HG02623 (cell line): ENCODE results near the gene SORCS2.

Source experiments
- ATAC-seq: cut with Tn5 transposase; IDR thresholded peaks from one replicate; pipeline ENCODE4 v1.9.1; 2021; ENCODE audit warnings: moderate library complexity; ENCODE audit not compliant: unreplicated experiment

Gene SORCS2

DNA sequence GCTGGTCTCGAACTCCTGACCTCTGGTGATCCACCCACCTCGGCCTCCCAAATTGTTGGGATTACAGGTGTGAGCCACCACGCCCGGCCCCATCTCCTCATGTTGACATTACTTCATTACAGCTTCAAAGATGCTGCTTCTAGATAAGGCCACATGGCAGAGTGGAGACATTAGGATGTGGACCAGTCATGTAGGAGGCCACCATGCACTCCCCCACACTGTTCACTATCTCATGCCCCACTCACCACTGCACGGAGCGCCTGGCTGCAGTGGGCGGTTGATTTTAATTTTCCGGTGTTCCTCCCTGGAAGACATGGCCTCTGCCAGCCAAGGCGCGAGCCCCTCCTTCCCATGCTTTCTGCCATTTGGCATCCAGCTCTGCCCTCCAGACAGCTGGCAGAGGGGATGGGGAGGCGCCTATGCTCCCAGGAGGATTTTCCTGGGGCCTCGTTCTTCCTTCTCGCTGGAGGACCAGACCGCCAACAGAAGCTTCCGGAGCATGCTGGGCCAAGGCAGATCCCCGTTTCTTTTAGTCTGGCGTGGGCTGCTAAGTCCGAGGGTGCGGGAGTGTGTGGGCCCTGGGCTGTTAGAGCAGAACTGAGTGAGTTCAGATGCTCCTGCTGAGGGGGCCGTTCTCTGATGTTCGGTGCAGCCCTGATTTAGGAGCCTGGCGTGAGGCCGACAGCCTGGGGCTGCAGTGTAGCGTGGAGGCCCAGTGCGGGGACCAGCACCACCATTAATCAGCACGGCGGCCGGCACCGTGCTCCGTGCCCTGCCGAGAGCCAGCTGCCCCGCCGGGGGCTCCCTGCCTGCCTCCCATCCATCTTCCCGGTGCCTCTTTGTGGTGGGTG is 93.1 kb downstream of the SORCS2 start:
- ATAC-seq, result no peak

DNA sequence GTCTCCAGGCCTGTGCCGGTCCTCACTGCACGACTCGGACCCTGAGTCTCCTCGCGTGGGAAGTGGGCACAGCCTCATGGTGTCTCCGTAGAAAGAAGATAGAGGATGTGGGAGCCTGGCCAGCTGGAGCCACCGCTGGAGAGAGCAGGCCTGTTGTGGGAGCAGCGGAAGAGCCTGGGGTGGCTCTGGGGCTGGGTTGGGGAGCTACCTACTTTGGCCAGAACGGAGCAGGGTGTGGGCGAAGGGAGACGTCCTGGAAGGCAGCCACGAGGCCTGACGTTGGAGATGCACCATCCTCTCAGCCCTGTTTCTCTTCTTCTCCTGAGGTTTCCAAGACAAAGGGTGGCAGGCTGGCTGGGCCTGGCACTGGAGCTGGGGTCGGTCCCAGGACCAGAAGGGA is 93.8 kb downstream of the SORCS2 start:
- no peak for ATAC-seq

DNA sequence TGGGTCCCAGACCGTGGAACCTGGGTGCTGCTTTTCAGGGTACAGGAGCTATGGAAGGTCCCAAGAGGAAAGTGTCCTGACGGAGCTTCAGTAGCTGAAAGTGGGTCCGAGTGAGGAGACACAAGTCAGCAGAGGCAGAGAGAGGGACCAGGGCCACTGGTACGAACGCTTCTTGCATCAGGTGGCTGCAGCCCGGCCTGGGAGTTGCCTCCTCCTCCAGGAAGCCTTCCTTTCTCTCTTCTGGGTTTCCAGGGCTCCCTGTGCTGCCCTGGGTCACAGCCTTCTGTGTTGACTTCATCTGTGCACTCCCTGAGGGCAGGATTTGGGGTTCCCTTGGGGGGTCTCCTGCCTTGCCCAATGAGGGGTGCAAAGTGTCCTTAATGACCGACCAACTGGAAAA is 94.5 kb downstream of the SORCS2 start:
- ATAC-seq, result no peak

DNA sequence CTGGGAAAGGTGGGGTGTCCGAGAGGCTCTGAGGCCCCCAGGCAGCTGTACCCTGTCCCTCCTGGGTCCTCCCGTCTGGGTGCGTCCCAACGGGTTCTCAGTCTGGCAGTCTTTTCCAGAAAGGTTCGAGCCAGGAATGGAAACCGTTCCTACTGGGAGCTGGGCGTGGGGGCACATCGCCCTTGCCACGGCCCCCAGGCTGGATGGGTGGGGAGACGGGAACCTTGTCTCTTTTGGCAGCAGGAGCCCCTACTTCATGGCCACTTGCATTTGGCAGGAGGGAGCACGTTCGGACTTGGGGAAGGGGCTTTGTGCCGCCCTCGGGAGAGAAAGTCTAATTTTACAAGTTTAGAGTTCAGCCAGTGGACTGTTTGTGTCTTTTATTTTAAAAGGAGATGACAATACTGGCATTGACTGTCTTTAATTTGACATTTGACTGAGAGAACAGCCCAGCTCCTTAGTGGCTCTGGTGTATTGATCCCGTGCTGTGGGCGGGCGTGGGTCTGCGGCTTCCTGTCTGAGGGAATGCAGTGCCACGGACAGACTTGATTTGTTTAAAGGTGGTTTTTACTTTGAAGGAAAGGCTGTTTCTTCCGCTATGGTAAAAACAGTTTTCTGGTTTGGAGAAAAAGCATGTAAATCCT is 95.1 kb downstream of the SORCS2 start:
- no peak for ATAC-seq

DNA sequence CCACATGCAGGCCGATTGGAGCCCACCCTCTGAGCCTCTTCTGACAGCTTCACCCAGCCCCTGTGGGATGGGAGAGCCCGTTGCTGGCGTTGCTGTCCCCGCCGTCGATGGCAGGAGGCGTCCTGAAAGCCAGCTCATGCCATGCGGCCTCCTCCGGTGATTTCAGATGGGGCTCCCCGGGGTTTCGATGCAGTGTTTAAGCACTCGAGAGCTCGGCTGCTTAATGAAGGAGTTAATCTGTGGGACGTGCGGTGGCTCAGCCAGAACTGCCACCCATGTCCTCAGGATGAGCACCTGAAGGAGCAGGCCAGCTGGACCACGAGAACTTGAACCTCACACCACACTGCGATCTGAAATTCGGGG is 95.6 kb downstream of the SORCS2 start:
- no peak for ATAC-seq

DNA sequence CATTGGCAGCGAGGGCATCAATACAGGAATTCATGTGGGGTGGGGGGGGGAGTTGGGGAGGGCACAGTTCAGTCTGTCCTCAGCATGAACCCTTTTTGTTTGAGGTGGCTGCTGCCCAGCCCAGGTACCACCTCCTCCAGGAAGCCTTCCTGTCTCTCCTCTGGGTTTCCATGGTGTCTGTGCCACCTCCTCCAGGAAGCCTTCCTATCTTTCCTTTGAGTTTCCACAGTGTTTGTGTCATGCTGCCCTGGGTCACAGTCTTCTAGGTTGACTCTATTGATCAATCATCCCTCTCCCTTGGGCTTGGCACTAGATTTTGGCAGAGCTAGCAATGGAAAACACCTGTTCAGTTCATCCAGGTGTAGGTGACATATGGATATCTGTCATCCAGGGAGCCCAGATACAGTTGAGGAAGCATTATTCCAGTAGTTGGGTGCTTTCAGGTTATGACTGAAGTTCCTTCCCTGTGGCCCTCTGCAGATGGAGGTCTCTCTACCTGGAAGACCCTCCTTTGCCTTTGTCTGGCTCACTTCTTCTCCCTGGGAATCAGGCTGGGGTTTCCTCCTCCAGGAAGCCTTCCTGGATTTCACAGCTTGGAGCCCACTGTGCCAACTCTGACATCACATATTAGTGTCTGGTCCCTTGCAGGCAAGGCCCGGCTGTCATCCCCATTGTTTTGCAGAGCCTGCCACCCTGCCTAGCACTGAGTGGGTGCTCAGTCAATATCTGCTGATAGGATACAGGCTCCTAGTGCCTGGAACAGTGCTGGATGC is 96.6 kb downstream of the SORCS2 start:
- no peak for ATAC-seq

DNA sequence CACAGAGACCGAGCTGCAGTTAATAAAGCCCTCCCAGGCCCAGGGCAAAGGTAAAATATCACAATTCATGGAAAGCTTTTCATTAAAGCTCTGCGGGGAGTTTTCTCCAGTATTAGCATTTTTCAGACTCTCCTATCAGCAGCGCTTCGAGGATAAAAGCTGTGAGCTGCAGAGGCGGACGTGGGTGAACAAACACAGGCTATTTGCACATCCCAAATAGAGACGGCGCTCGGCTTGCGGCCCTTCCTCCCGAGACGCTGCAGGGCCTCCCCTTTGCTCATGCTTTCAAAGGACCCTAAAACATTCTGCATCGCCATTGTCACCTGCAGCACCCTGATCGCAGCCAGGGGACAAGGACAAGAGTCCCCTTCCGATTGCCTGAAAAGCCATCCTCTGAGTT is 97.3 kb downstream of the SORCS2 start:
- ATAC-seq, result no peak

DNA sequence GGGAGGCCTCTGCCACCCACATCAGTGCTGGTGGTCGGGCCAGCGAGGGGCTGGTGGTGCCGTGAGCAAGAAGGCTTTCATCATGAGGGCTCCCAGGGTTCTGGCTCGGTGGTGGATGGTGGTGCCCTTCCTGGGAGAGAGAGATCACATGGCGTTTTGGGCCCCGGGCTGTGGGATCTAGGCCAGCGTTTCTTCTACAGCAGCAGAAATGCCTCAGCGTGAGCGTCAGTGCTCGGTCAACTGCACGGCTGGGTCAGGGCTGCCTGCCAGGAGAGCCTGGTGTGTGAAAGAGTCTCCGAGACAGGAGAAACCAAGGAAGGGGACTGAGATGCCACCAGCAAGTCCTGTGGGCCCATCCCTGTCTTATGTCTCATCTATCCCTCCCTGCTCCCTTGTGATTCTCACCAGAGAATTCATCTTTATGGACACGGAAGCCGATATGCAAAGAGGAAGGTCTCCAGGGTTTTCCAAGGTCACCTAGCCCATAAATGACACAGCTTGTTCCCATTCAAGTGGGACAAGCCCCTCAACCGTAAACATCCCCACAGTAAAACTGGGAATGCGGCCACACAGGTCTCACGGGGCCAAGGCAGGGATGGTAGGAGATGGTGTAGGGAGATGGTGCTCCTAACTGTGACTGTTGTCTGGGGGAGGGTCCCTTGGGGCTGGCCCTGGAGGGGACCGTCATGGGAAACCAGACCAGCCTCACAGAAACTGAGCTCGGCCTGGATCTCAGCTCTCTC is 99.2 kb downstream of the SORCS2 start:
- ATAC-seq, result no peak

DNA sequence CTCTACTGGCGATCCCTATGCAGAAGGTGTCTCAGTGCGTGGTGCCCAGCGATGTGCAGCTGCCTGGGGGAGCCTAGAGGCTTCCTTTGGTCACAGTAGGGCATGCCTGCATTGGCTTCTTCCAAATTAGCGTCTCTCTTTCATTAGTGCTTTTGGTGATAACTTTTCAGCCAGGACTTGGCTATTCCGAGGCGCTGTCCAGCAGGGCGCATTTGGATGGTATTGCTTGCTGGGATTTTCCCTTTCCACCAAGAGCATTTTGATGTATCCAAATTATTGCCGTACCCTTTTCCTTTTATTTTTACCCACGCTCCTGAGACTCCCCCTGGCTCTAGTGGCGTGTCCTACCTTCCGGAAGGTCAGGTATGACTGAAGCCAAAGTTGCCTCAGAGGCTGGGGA is 101.4 kb downstream of the SORCS2 start:
- ATAC-seq, result no peak

DNA sequence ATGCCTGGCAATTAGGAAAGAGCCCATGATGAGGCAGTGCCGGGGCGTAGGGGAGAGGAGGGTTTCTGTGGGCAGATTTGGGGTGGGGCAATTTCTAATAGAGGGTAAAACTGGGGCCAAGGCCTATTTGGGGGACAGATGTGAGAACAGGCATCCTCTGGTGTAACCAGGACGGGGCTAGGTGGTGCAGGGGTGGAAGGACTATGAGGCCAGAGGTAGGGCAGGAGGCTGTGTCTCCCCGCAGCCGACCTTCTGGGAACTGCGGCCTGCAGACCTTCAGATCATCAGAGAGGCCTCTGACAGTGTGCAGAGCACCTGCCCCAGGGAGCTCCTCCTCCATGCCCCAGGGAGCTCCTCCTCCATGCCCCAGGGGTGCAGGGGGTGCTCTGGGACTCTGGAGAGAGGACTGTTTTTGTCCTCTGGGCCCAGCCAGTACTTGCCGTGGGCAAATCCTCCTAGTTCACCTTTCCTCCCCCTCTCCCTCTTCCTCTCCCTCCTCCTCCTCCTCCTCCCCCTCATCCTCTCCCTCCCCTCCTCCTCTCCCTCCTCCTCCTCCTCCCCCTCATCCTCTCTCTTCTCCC is 101.9 kb downstream of the SORCS2 start:
- no peak for ATAC-seq

DNA sequence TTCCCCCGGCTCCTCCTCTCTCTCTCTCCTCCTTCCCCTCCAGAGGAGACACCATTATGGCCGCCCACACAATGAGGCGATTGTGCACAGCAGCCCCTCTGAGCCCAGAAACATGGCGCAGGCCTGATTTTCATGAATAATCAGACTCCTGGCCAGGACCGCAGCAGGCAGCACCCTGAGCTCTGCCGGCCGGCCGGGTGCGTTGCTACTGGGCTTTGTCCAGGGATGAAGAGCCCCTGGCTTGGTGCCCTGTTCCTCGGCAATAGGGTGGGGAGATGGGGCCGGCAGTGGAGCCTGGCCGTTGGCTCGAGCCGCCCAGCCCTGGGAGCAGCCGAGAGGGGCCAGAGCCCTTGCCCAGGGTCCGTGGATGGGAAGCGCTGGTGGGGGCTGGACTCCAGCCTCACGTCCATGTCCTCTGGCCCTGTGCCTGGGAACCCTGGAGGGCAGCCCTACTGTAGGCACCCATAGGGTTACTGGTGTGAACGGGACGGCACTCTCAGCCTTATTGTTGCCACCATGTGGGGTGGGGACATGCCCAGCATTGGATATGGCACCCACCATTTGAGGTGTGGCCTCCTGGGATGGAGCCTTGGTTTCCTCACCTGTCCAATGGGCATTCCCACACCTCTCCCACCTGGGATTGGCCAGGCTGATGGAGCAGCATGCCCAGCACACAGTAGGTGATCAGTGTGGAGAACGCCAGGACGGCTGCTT is 103.0 kb downstream of the SORCS2 start:
- no peak for ATAC-seq

DNA sequence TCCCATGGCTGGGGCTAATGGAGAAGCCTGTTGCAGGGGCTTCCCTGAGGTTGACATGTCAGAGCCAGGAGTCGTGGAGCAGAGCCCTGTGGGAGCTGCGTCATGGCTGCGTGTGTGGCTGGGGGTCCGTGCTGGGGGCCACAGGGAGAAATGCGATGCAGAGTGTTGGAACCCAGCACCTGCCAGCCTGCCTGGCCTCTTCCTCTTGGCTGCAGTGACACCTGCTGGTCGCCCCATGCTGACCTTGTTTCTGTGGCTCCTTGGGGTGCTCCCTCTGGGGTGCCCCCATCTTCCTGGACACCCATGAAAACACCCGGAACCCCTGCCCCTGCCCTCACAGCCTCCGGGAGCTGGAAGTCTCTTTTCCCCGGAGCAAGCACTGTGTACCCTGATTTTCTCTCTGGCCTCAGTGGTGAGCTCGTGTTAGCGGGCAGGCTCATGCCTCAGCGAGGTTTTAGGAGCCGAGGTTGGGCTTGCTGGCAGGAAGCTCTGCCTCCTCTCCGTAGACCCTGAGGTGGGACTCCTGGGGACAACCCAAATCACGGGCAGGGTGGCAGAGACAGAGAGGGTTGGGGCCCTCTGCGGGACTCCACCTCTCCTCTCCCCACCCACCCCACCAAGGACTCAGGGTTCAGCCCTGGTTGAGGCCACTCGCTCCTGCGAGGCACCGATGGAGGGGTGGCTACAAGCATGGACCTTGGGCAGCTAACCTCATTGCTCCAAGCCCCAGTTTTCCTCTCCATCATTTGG is 103.7 kb downstream of the SORCS2 start:
- no peak for ATAC-seq

DNA sequence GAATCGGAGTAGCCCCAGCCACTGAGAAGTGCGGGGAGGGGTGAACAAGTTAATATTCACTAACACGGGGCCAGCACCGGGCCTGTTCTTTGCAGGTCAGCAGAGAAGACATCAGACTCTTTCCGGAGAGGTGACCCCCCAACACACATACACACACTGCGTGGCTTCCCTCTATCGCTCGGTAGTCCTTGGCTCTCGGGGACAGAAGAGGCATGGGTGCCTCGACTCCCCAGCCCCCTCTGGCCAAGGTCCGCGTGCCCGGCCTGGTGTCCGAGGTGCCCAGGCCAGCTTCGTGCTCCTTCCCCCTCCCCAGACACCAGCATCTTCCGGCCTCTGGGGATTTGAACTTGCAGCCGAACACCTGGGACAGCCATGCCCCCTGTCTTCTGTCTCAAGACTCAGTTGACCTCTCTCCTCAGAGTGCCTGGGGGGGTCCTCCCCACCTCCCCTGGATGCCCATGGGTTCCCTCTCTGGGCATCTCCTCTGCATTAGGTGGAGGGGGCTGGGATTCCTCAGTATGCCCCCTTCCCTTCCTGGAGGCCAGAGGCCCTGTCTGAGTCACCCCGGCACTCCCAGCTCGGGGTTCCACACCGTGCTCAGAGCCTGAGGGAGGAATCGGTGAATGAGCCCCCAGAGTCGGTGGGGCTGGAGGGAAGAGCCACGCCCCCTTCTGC is 104.5 kb downstream of the SORCS2 start:
- no peak for ATAC-seq

DNA sequence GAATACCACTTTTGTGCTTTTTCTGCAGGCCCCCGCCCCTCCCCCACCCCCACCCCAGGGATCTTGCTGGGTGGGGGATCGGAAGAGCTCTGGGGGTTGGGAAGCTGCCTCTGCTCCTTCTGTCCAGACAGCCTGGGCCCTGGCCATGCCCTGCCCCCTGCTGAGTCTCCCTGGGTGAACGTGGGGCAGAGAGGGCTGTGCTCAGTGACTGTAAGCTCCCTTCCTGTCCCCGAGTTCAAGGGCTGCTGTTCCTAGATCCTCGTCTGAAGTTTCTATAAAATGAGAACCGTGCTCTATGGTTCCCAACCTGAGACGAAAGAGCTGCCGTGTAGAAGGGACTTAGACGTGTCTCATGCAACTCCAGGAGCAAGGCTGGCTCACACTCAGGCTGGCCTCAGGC is 105.0 kb downstream of the SORCS2 start:
- ATAC-seq, result no peak

DNA sequence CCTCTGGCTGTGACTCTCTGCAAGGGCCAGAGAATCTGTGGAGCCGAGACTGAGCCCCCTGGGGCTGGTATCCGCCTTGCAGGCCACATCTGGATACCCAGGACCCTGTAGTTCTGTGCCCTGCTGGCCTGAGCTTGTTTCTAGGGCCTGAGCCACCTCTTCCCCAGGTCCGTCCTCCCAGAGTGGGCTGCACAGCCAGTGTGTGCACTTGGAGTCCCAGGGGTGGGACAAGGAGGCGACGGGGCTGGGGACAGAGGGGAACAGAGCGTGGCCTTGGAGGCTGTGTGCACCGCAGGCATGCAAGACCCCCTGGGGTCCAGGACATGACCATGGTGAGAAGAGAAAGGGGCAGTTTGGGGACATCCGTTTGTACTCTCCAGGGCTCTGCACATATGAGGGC is 105.5 kb downstream of the SORCS2 start:
- no peak for ATAC-seq

DNA sequence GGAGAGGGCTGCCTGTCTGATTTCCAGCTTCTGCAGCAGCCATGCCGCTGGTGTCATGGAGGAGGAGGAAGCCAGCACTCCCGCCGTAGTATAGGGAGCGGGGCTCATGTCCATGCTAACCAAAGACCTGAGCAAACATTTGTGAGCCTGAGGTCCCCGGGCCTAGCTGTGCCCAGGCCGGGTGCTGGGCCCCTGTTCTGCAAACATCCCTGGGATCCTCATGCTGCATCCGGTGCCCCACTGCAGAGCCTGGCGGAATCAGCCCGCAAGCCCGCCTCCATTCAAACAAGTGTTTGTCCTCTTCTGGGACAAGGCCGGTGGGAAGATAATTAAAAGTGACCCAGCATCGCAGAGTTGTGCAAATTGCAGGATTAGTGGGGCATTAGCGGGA is 106.3 kb downstream of the SORCS2 start:
- no peak for ATAC-seq

DNA sequence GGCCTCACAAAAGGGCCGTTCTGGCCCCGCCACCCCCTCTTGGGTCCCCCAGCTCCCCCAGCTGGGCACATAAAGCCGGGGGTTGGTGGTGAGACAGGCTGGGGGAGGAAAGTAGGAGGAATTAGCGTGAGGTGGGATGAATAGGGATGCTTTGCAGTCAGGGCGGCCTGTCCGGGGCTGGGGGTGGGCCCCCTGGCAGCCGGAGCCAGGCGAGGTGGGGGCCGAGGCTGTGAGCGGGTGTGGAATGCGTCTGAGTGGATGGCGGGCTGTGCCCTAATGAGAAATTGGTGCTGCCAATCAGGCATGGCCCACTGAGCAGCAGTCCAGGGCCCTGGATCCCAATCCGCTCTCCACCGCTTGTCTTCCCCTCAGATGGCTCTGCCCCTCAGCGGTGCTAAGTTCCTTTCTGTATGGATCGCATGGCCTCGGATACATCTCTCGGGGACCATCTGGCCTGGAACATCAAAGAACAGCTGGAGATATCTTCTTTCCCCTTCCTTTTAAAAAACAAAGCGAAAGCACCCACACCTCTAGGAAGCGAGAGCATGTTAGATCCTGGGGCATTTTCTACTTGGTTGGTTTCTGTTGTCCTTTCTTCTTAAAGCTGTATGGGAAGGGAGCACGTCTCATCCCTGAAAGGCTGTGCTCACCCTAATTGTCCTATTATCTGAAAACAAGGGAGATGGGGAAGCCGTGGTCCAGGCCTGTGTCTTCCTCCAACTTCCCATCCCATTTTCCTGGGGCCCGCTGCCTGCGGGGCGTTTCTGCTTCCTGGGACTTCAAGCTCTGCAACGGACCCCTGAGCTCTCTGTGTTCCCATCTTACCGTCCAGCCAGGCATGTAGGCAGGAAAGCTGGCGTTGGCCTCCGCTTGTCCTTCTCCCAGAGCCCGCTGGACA is 106.9 kb downstream of the SORCS2 start:
- no peak for ATAC-seq
